Adipocyte (in vitro differentiated cells): ENCODE results near the gene GRIP2.

ENCODE experiments used
- DNase-seq: peaks from one replicate; pipeline ENCODE4 v3.0.0-alpha.2; 2015; ENCODE audit warnings: low read depth
- H3K27me3 ChIP-seq: replicated peaks from 2 replicates; pipeline ENCODE4 v1.7.0; 2013; ENCODE audit warnings: mild to moderate bottlenecking, low read length, moderate library complexity; ENCODE audit not compliant: control insufficient read depth, insufficient read depth
- H3K36me3 ChIP-seq: 2 replicates; pipeline ENCODE4 v1.7.0; 2013; ENCODE audit warnings: low read length, mild to moderate bottlenecking, moderate library complexity; ENCODE audit not compliant: control insufficient read depth, insufficient read depth, severe bottlenecking
- H3K4me1 ChIP-seq: 2 replicates; pipeline ENCODE4 v1.7.0; 2013; ENCODE audit warnings: mild to moderate bottlenecking, low read length, moderate library complexity; ENCODE audit not compliant: control insufficient read depth, insufficient read depth
- H3K4me3 ChIP-seq: 2 replicates; pipeline ENCODE4 v1.7.0; 2013; ENCODE audit warnings: mild to moderate bottlenecking, low read length, moderate library complexity
- H3K9ac ChIP-seq: 2 replicates; pipeline ENCODE4 v1.7.0; 2013; ENCODE audit warnings: mild to moderate bottlenecking, low read length, moderate library complexity
- H3K9me3 ChIP-seq: 2 replicates; pipeline ENCODE4 v1.7.0; 2013; ENCODE audit warnings: mild to moderate bottlenecking, low read length, moderate library complexity; ENCODE audit not compliant: control insufficient read depth

GRIP2 gene

GRCh38 chr3:14537590-14538450 lies 2.3 kb downstream of the GRIP2 start:
- H3K9me3 ChIP-seq, result no peaks in the 10 kb centered on the region
- no peak for DNase-seq
- H3K9ac ChIP-seq, result no peak overlapping the region
- H3K36me3 ChIP-seq, result no peaks in the 10 kb centered on the region
- no peak overlapping the region for H3K4me3 ChIP-seq
- peaks cover 50% of the 10 kb centered on the region for H3K27me3 ChIP-seq
- no peaks in the 10 kb centered on the region for H3K4me1 ChIP-seq

GRCh38 chr3:14536837-14537589 lies 3.1 kb downstream of the GRIP2 start:
- Histone ChIP-seq H3K4me3 (no peak overlapping the region), H3K36me3 (no peaks in the 10 kb centered on the region), H3K4me1 (no peaks in the 10 kb centered on the region), H3K9me3 (no peaks in the 10 kb centered on the region), H3K27me3 (peaks cover 42% of the 10 kb centered on the region), H3K9ac (no peak overlapping the region)
- DNase-seq, result no peak

- H3K27me3 ChIP-seq, result peaks cover 35% of the 10 kb centered on the region
- no peaks in the 10 kb centered on the region for H3K9me3 ChIP-seq
- no peak overlapping the region for H3K9ac ChIP-seq
- H3K36me3 ChIP-seq, result no peaks in the 10 kb centered on the region
- no peak for DNase-seq
- H3K4me1 ChIP-seq, result no peaks in the 10 kb centered on the region
- H3K4me3 ChIP-seq, result no peak overlapping the region
Observed at GRCh38 chr3:14536055-14536815, 3.9 kb downstream of the GRIP2 start.

GRCh38 chr3:14535616-14536015 lies 4.5 kb downstream of the GRIP2 start:
- H3K9ac ChIP-seq, result no peak overlapping the region
- no peak for DNase-seq
- H3K4me1 ChIP-seq, result no peaks in the 10 kb centered on the region
- no peak overlapping the region for H3K4me3 ChIP-seq
- H3K27me3 ChIP-seq, result peaks cover 28% of the 10 kb centered on the region
- no peaks in the 10 kb centered on the region for H3K36me3 ChIP-seq
- H3K9me3 ChIP-seq, result no peaks in the 10 kb centered on the region

GRCh38 chr3:14534516-14535191 lies 5.5 kb downstream of the GRIP2 start:
- Histone ChIP-seq H3K4me3 (no peak overlapping the region), H3K36me3 (no peaks in the 10 kb centered on the region), H3K9me3 (no peaks in the 10 kb centered on the region), H3K9ac (no peak overlapping the region), H3K4me1 (no peaks in the 10 kb centered on the region), H3K27me3 (peaks cover 28% of the 10 kb centered on the region)
- DNase-seq, result no peak

- peaks cover 28% of the 10 kb centered on the region for H3K27me3 ChIP-seq
- no peaks in the 10 kb centered on the region for H3K4me1 ChIP-seq
- H3K9me3 ChIP-seq, result no peaks in the 10 kb centered on the region
- no peak overlapping the region for H3K9ac ChIP-seq
- H3K4me3 ChIP-seq, result no peak overlapping the region
- no peak for DNase-seq
- H3K36me3 ChIP-seq, result no peaks in the 10 kb centered on the region
Observed at GRCh38 chr3:14533457-14533958, 6.6 kb downstream of the GRIP2 start.

- Histone ChIP-seq H3K4me3 (no peak overlapping the region), H3K36me3 (no peaks in the 10 kb centered on the region), H3K4me1 (no peaks in the 10 kb centered on the region), H3K27me3 (peaks cover 28% of the 10 kb centered on the region), H3K9me3 (no peaks in the 10 kb centered on the region), H3K9ac (no peak overlapping the region)
- no peak for DNase-seq
Observed at GRCh38 chr3:14532691-14533456, 7.3 kb downstream of the GRIP2 start.

- peaks cover 28% of the 10 kb centered on the region for H3K27me3 ChIP-seq
- H3K36me3 ChIP-seq, result no peaks in the 10 kb centered on the region
- no peaks in the 10 kb centered on the region for H3K4me1 ChIP-seq
- no peak overlapping the region for H3K9ac ChIP-seq
- H3K9me3 ChIP-seq, result no peaks in the 10 kb centered on the region
- H3K4me3 ChIP-seq, result no peak overlapping the region
- no peak for DNase-seq
Observed at GRCh38 chr3:14531856-14532395, 8.2 kb downstream of the GRIP2 start.

- H3K9ac ChIP-seq, result no peak overlapping the region
- peaks cover 2% of the 10 kb centered on the region for H3K27me3 ChIP-seq
- DNase-seq, result no peak
- H3K4me1 ChIP-seq, result peaks cover 12% of the 10 kb centered on the region
- H3K9me3 ChIP-seq, result no peaks in the 10 kb centered on the region
- no peak overlapping the region for H3K4me3 ChIP-seq
- H3K36me3 ChIP-seq, result no peaks in the 10 kb centered on the region
Observed at GRCh38 chr3:14528081-14528480, 12.1 kb downstream of the GRIP2 start.
